Prostate gland (tissue), 2 donors: ENCODE measurements around the gene WDFY4.

Experiments
- POLR2A ChIP-seq: fragments of 450-650 bp; IDR thresholded peaks from one replicate; pipeline ENCODE4 v1.6.1; 2016; ENCODE audit warnings: antibody characterized with exemption, mild to moderate bottlenecking
- POLR2AphosphoS5 ChIP-seq: sonication (generic); formaldehyde crosslinking; IDR thresholded peaks from one replicate; pipeline ENCODE4 v1.6.1; 2017; ENCODE audit warnings: antibody characterized with exemption
- TF ChIP-seq, protein P1 (sequence below), 4 experiments: fragments of 200-600 bp in 2 of 4; fragments of 450-650 bp in 2 of 4; sonication (generic) in 2 of 4; IDR thresholded peaks; 1 replicate in 3 of 4; 2 replicates in 1 of 4; pipeline ENCODE4 v1.5.1; 2016 to 2019; ENCODE audit warnings: antibody characterized with exemption in 4 of 4, mild to moderate bottlenecking in 2 of 4, moderate library complexity in 2 of 4

DNA sequence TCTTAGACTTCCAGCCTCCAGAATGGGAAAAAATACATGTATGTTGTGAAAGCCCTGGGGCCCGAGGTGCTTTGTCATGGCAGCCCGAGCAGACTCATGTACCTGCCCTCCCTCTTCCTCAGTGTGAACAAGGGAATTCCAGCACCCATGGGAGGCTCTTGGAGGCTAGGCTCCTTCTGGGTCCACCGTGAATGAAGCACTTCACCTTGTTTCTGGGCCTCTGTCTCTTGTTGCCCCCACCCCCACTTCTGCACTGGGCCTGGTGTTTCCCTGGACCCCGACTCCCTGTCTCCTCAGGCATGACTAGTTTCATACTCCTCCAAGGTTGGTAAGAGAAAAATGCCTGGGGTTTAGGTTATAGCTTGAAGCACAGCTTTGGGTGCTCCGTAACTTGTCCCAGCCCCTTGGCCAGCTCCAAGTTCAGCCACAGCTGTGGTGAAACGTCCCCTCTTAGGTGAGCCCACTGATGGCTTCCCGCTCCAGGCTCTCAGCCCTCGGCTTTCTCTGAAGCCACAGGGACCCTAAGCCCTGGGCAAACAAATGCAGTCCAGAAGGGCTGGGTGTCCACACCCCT lies 49.6 kb upstream of the WDFY4 start:
- TF ChIP-seq, protein P1, sequence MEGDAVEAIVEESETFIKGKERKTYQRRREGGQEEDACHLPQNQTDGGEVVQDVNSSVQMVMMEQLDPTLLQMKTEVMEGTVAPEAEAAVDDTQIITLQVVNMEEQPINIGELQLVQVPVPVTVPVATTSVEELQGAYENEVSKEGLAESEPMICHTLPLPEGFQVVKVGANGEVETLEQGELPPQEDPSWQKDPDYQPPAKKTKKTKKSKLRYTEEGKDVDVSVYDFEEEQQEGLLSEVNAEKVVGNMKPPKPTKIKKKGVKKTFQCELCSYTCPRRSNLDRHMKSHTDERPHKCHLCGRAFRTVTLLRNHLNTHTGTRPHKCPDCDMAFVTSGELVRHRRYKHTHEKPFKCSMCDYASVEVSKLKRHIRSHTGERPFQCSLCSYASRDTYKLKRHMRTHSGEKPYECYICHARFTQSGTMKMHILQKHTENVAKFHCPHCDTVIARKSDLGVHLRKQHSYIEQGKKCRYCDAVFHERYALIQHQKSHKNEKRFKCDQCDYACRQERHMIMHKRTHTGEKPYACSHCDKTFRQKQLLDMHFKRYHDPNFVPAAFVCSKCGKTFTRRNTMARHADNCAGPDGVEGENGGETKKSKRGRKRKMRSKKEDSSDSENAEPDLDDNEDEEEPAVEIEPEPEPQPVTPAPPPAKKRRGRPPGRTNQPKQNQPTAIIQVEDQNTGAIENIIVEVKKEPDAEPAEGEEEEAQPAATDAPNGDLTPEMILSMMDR (IDR thresholded peaks at IDR 0.05): no peak
- TF ChIP-seq POLR2A (no peak), POLR2AphosphoS5 (no peak)
